Activated CD4-positive, alpha-beta T cell treated with anti-CD3 and anti-CD28 coated beads, Interleukin-2, amount 50 U/mL, for 1 hour (primary cell): Measurements from ENCODE around the gene ABHD8.
"Not testable (repeated sequence)": the region's sequence is repeated elsewhere in the genome, so short reads cannot be mapped to it uniquely, and the experiment has no call there.

Experiments
- DNase-seq: peaks from one replicate; pipeline ENCODE4 v3.0.0-alpha.2; 2020

ABHD8 gene

GRCh38 chr19:17294051-17294891 lies 9.0 kb downstream of the ABHD8 start:
- peak; percentile 48 for DNase-seq

GRCh38 chr19:17293605-17294004 lies 9.6 kb downstream of the ABHD8 start:
- no peak for DNase-seq

GRCh38 chr19:17292301-17293074 lies 10.7 kb downstream of the ABHD8 start:
- DNase-seq = peak; percentile 69

- peak; percentile 18 for DNase-seq
Observed at GRCh38 chr19:17289489-17289888, 13.7 kb downstream of the ABHD8 start.

- DNase-seq = no peak
Observed at GRCh38 chr19:17286752-17287151, 16.5 kb downstream of the ABHD8 start.

GRCh38 chr19:17286263-17286662 lies 17.0 kb downstream of the ABHD8 start:
- no peak for DNase-seq

- no peak for DNase-seq
Observed at GRCh38 chr19:17285415-17286135, 17.6 kb downstream of the ABHD8 start.

- no peak for DNase-seq
Observed at GRCh38 chr19:17283504-17283996, 19.7 kb downstream of the ABHD8 start.

- peak; percentile 77 for DNase-seq
Observed at GRCh38 chr19:17282488-17283125, 20.6 kb downstream of the ABHD8 start.

GRCh38 chr19:17281391-17282304 lies 21.6 kb downstream of the ABHD8 start, which contains the start of gene ANKLE1:
ANKLE1 (plus strand) TSS chr19:17281901; CDS start chr19:17281921, 20 bp downstream.
- DNase-seq = peak; percentile 35

- DNase-seq = no peak
Observed at GRCh38 chr19:17279436-17279835, 23.8 kb downstream of the ABHD8 start.

- no peak for DNase-seq
Observed at GRCh38 chr19:17275441-17276175, 27.6 kb downstream of the ABHD8 start.

- DNase-seq = not testable (repeated sequence)
Observed at GRCh38 chr19:17274892-17275291, 28.3 kb downstream of the ABHD8 start.

GRCh38 chr19:17268754-17269153 lies 34.5 kb downstream of the ABHD8 start:
- no peak for DNase-seq

- peak; percentile 91 for DNase-seq
Observed at GRCh38 chr19:17266975-17267788, 36.0 kb downstream of the ABHD8 start, which contains the start of gene BABAM1. BABAM1 (plus strand) TSS chr19:17267443; CDS start chr19:17268807, 1,364 bp downstream.

- no peak for DNase-seq
Observed at GRCh38 chr19:17266589-17266974, 36.6 kb downstream of the ABHD8 start.

GRCh38 chr19:17266026-17266425 lies 37.2 kb downstream of the ABHD8 start:
- DNase-seq = no peak

- DNase-seq = no peak
Observed at GRCh38 chr19:17264641-17264979, 38.6 kb downstream of the ABHD8 start, which contains the start of gene USHBP1. USHBP1 (minus strand) TSS chr19:17264745; CDS start chr19:17264299, 446 bp downstream.
